PC-9 (cell line): ENCODE results near the gene SPATC1L. TPM values are rescaled to one million over a fixed set of nuclear protein-coding genes. Genes with fewer than 3 reads are reported as not detected.

Experiments
- BruUV-seq: library from RNA; stranded (reverse); fragments of 400-500 nt; replicated peaks from 2 replicates; lab custom pipeline; 2021; lab: Mats Ljungman, UMichigan
- CTCF ChIA-PET: fragments of 300-600 bp; sonication (Branson Sonifier 250); formaldehyde crosslinking; loops from one replicate; lab custom pipeline; 2022; ENCODE audit warnings: antibody characterized with exemption; lab: Charles Lee
- POLR2A ChIA-PET: fragments of 300-600 bp; sonication (Branson Sonifier 250); formaldehyde crosslinking; loops from one replicate; lab custom pipeline; 2022; ENCODE audit warnings: antibody characterized with exemption; ENCODE audit not compliant: unreplicated experiment; lab: Charles Lee
- DNase-seq, 2 experiments: peaks; one replicate each; pipeline versions ENCODE4 v3.0.0 to v3.0.0-alpha.2; 2015 to 2022; ENCODE audit warnings: mixed read lengths in 1 of 2
- H2AFZ ChIP-seq: fragments of 200-600 bp; sonication (generic); 2 replicates; pipeline ENCODE4 v1.8.1; 2017; ENCODE audit warnings: antibody characterized with exemption
- H3F3A ChIP-seq: fragments of 200-600 bp; sonication (generic); 2 replicates; pipeline ENCODE4 v1.8.1; 2017; ENCODE audit warnings: antibody characterized with exemption, mild to moderate bottlenecking, low read depth; ENCODE audit not compliant: insufficient read depth
- H3K27ac ChIP-seq: fragments of 200-600 bp; sonication (generic); 2 replicates; pipeline ENCODE4 v1.6.1; 2016; ENCODE audit warnings: mixed run types
- H3K27me3 ChIP-seq: fragments of 200-600 bp; sonication (generic); 2 replicates; pipeline ENCODE4 v1.6.1; 2016; ENCODE audit warnings: low read depth, mixed run types; ENCODE audit not compliant: insufficient read depth
- H3K36me3 ChIP-seq: fragments of 200-600 bp; sonication (generic); 2 replicates; pipeline ENCODE4 v1.6.1; 2016; ENCODE audit warnings: low read depth, mixed run types
- H3K4me1 ChIP-seq: fragments of 200-600 bp; sonication (generic); replicated peaks from 2 replicates; pipeline ENCODE4 v1.6.1; 2016; ENCODE audit warnings: mixed run types; ENCODE audit not compliant: insufficient read depth
- H3K4me2 ChIP-seq: fragments of 200-600 bp; sonication (generic); 2 replicates; pipeline ENCODE4 v1.6.1; 2017; ENCODE audit warnings: mixed run types
- H3K4me3 ChIP-seq: fragments of 200-600 bp; sonication (generic); 2 replicates; pipeline ENCODE4 v1.6.1; 2016; ENCODE audit warnings: mixed run types
- H3K79me2 ChIP-seq: fragments of 200-600 bp; sonication (generic); 2 replicates; pipeline ENCODE4 v1.6.1; 2017; ENCODE audit warnings: low read depth, mixed run types
- H3K9me2 ChIP-seq: fragments of 200-600 bp; sonication (generic); 2 replicates; pipeline ENCODE4 v1.8.1; 2017; ENCODE audit warnings: mild to moderate bottlenecking; ENCODE audit not compliant: insufficient read depth
- H3K9me3 ChIP-seq: fragments of 200-600 bp; sonication (generic); 2 replicates; pipeline ENCODE4 v1.8.1; 2016; ENCODE audit warnings: low read depth; ENCODE audit not compliant: insufficient read depth
- H4K20me1 ChIP-seq: fragments of 200-600 bp; sonication (generic); 2 replicates; pipeline ENCODE4 v1.8.1; 2017; ENCODE audit not compliant: insufficient read depth
- EZH2 ChIP-seq: fragments of 200-600 bp; sonication (generic); IDR thresholded peaks from 2 replicates; pipeline ENCODE4 v1.8.0; 2017; ENCODE audit warnings: antibody characterized with exemption, low read depth
- intact Hi-C: fragments of 100-400 bp; cut with micrococcal nuclease; formaldehyde crosslinking; loops from one replicate; pipeline ENCODE4 v1.10.0; 2022; ENCODE audit not compliant: unreplicated experiment
- total RNA-seq: library from RNA; stranded (reverse); gene quantifications from 2 replicates; pipeline ENCODE4 v1.2.3, GENCODE V29; 2021
- TF ChIP-seq, protein P1 (sequence below): fragments of 200-600 bp; sonication (generic); conservative IDR thresholded peaks from 2 replicates; pipeline ENCODE4 v1.6.1; 2017; ENCODE audit warnings: mixed run types, antibody characterized with exemption, mild to moderate bottlenecking, moderate library complexity

SPATC1L gene
- total RNA-seq, 1 experiment from 2014 or later = 32.7 TPM

GRCh38 chr21:46220847-46221246 is 36.6 kb upstream of the SPATC1L start:
- Histone ChIP-seq H3F3A (no peaks in the 10 kb centered on the region), H3K4me3 (no peak overlapping the region), H2AFZ (no peak overlapping the region), H3K36me3 (no peaks in the 10 kb centered on the region), H3K79me2 (no peaks in the 10 kb centered on the region), H3K27me3 (no peaks in the 10 kb centered on the region), H3K9me3 (no peaks in the 10 kb centered on the region), H3K4me1 (no peaks in the 10 kb centered on the region), H4K20me1 (no peaks in the 10 kb centered on the region), H3K4me2 (no peak overlapping the region), H3K27ac (no peak overlapping the region), H3K9me2 (no peaks in the 10 kb centered on the region)
- POLR2A ChIA-PET = no interaction called here
- no peak for DNase-seq
- TF ChIP-seq, protein P1, sequence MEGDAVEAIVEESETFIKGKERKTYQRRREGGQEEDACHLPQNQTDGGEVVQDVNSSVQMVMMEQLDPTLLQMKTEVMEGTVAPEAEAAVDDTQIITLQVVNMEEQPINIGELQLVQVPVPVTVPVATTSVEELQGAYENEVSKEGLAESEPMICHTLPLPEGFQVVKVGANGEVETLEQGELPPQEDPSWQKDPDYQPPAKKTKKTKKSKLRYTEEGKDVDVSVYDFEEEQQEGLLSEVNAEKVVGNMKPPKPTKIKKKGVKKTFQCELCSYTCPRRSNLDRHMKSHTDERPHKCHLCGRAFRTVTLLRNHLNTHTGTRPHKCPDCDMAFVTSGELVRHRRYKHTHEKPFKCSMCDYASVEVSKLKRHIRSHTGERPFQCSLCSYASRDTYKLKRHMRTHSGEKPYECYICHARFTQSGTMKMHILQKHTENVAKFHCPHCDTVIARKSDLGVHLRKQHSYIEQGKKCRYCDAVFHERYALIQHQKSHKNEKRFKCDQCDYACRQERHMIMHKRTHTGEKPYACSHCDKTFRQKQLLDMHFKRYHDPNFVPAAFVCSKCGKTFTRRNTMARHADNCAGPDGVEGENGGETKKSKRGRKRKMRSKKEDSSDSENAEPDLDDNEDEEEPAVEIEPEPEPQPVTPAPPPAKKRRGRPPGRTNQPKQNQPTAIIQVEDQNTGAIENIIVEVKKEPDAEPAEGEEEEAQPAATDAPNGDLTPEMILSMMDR = no peak
- no peak for TF ChIP-seq EZH2
- CTCF ChIA-PET = no interaction called here
- no TSS peak for BruUV-seq
- intact Hi-C loops = no loop called here

DNA sequence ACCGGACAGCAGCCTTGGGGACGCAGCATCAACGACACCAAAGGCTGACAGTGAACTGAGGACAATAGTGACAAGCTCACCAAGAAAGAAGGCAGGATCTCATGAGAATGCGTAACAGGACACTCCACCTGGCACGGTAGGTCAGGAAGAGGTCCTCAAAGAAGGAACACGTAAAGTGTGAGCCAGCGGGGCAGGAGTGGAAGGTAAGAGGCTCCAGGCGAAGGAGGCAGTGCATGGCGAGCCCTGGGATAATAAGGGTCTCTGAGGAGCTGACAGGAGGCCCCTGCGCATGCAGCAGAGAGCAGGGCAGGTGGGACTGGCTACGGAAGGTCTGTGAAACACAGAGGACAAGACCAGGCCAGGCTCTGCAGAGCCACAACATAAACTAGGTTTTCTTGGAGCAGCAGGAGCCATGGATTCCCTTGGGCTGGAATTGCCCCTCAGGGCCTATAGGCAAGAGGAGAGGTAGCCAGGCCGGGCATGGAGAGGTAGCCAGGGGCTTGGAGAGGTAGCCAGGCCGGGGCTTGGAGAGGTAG is 36.1 kb upstream of the SPATC1L start:
- Histone ChIP-seq H4K20me1 (no peaks in the 10 kb centered on the region), H3K79me2 (no peaks in the 10 kb centered on the region), H3F3A (no peaks in the 10 kb centered on the region), H3K36me3 (no peaks in the 10 kb centered on the region), H3K9me3 (no peaks in the 10 kb centered on the region), H3K9me2 (no peaks in the 10 kb centered on the region), H3K4me3 (no peak overlapping the region), H3K4me2 (no peak overlapping the region), H3K27me3 (no peaks in the 10 kb centered on the region), H3K27ac (no peak overlapping the region), H3K4me1 (no peaks in the 10 kb centered on the region), H2AFZ (no peak overlapping the region)
- ChIA-PET CTCF (no interaction called here), POLR2A (no interaction called here)
- intact Hi-C loops = no loop called here
- no TSS peak for BruUV-seq
- no peak for DNase-seq
- TF ChIP-seq, protein P1 = no peak
- TF ChIP-seq EZH2 = no peak

GRCh38 chr21:46219591-46220239 is 35.5 kb upstream of the SPATC1L start:
- no peak overlapping the region for H2AFZ ChIP-seq
- ChIA-PET CTCF (no interaction called here), POLR2A (no interaction called here)
- H3K9me3 ChIP-seq = no peaks in the 10 kb centered on the region
- no peak for TF ChIP-seq EZH2
- TF ChIP-seq, protein P1 = no peak
- no peak overlapping the region for H3K4me3 ChIP-seq
- no peaks in the 10 kb centered on the region for H3F3A ChIP-seq
- H4K20me1 ChIP-seq = no peaks in the 10 kb centered on the region
- no peaks in the 10 kb centered on the region for H3K4me1 ChIP-seq
- H3K9me2 ChIP-seq = no peaks in the 10 kb centered on the region
- DNase-seq = no peak
- H3K27ac ChIP-seq = no peak overlapping the region
- no TSS peak for BruUV-seq
- no peaks in the 10 kb centered on the region for H3K79me2 ChIP-seq
- no peaks in the 10 kb centered on the region for H3K27me3 ChIP-seq
- intact Hi-C loops = no loop called here
- no peaks in the 10 kb centered on the region for H3K36me3 ChIP-seq
- no peak overlapping the region for H3K4me2 ChIP-seq
